Spleen (tissue), 11 donors: Measurements from ENCODE around the gene CMTM8. TPM values are rescaled to one million over a fixed set of nuclear protein-coding genes. Genes with fewer than 3 reads are reported as not detected.
A peak's percentile ranks its signal among the peaks of the same experiment; 100 is the strongest.
"Not testable (repeated sequence)": the region's sequence is repeated elsewhere in the genome, so short reads cannot be mapped to it uniquely, and the experiment has no call there.

Experiments
- DNase-seq: peaks from one replicate; pipeline ENCODE4 v3.0.0-alpha.2; 2020
- H3K27ac ChIP-seq, 8 donors: fragments of 200-600 bp; sonication (generic) in 7 of 8; 1 replicate in 4 of 8; 2 replicates in 4 of 8; pipeline versions ENCODE4 v1.5.0 to v1.8.0; 2016 to 2021; ENCODE audit warnings: inconsistent platforms in 4 of 8, mild to moderate bottlenecking in 4 of 8, moderate library complexity in 1 of 8
- H3K27me3 ChIP-seq, 7 donors: fragments of 200-600 bp; sonication (generic) in 6 of 7; replicated peaks in 1 of 7; 1 replicate in 4 of 7; 2 replicates in 3 of 7; pipeline versions ENCODE4 v1.5.0 to v1.8.0; 2016 to 2021; ENCODE audit warnings: inconsistent platforms in 3 of 7, mild to moderate bottlenecking in 1 of 7
- H3K36me3 ChIP-seq, 6 donors: fragments of 200-600 bp; sonication (generic) in 5 of 6; 1 replicate in 4 of 6; 2 replicates in 2 of 6; pipeline versions ENCODE4 v1.5.0 to v1.8.0; 2016 to 2021; ENCODE audit warnings: inconsistent platforms in 2 of 6
- H3K4me1 ChIP-seq, 6 donors: fragments of 200-600 bp; sonication (generic) in 5 of 6; 1 replicate in 3 of 6; 2 replicates in 3 of 6; pipeline versions ENCODE4 v1.5.0 to v1.8.0; 2016 to 2021; ENCODE audit warnings: inconsistent platforms in 3 of 6
- H3K4me3 ChIP-seq, 8 donors: fragments of 200-600 bp; sonication (generic) in 7 of 8; 1 replicate in 4 of 8; 2 replicates in 4 of 8; pipeline versions ENCODE4 v1.5.0 to v1.8.0; 2016 to 2021; ENCODE audit warnings: inconsistent platforms in 4 of 8, mild to moderate bottlenecking in 4 of 8, moderate library complexity in 2 of 8
- H3K9me3 ChIP-seq, 8 donors: fragments of 200-600 bp; sonication (generic) in 7 of 8; 1 replicate in 4 of 8; 2 replicates in 4 of 8; pipeline versions ENCODE4 v1.5.0 to v1.8.0; 2016 to 2021; ENCODE audit warnings: inconsistent platforms in 4 of 8
- POLR2A ChIP-seq, 3 donors: fragments of 450-650 bp; IDR thresholded peaks; one replicate each; pipeline ENCODE4 v1.5.1; 2017; ENCODE audit warnings: antibody characterized with exemption in 3 of 3, mild to moderate bottlenecking in 1 of 3
- POLR2AphosphoS5 ChIP-seq, 3 donors: sonication (generic); formaldehyde crosslinking; IDR thresholded peaks; one replicate each; pipeline ENCODE4 v1.5.1; 2017; ENCODE audit warnings: antibody characterized with exemption in 3 of 3
- WGBS, 5 donors: extraction: QIAGEN DNeasy Blood & Tissue Kit in 3 of 5; methylation state at CpG; one replicate each; pipeline versions ENCODE4 v1.1.5 to v1.1.7; 2013 to 2018; 5-methylcytosine and 5-hydroxymethylcytosine counted together
- intact Hi-C: fragments of 100-400 bp; cut with DNase I; formaldehyde crosslinking; loops from one replicate; pipeline ENCODE4 v1.15.0; 2023; ENCODE audit warnings: low total_unique reads
- polyA plus RNA-seq, 3 donors: library from polyadenylated mRNA; stranded (reverse); fragments of 200-250 nt; gene quantifications; one replicate each; pipeline ENCODE4 v1.2.1, GENCODE V29; 2013
- total RNA-seq, 7 donors: library from RNA; depleted of rRNA in 3 of 7; stranded (reverse); fragments of >200 nt in 3 of 7; fragmentation: NEBNext Ultra II Directional in 4 of 7; extraction: Animal tissue kit (Norgen Biotek cat#: 25700) in 4 of 7; gene quantifications; one replicate each; pipeline versions ENCODE4 v1.1.0 to v1.2.1, GENCODE V29; 2016 to 2021
- TF ChIP-seq, protein P1 (sequence below), 11 experiments: fragments of 200-600 bp in 7 of 11; fragments of 450-650 bp in 4 of 11; sonication (generic) in 4 of 11; IDR thresholded peaks in 8 of 11; conservative IDR thresholded peaks in 3 of 11; 1 replicate in 7 of 11; 2 replicates in 4 of 11; pipeline versions ENCODE4 v1.4.0 to v1.8.0; 2016 to 2021; ENCODE audit warnings: antibody characterized with exemption in 11 of 11, inconsistent platforms in 4 of 11, mild to moderate bottlenecking in 1 of 11
- donor health status: healthy with polysubstance abuse.
- donor health status: DM: no; HTN: no; CAD: no; lungs with moderate emphysema.
- donor health status: DM: no; HTN: no; CAD: no.
- donor health status: Bipolar disorder and iron deficiency.
- donor health status: healthy.
- donor health status: DM: no; HTN: no; CAD: no.
- donor health status: DM: yes; HTN: yes; CAD: no.

CMTM8 gene
- total and polyA plus RNA-seq, 10 donors, result 0.61 to 3.5 (median 1.6) TPM

DNA sequence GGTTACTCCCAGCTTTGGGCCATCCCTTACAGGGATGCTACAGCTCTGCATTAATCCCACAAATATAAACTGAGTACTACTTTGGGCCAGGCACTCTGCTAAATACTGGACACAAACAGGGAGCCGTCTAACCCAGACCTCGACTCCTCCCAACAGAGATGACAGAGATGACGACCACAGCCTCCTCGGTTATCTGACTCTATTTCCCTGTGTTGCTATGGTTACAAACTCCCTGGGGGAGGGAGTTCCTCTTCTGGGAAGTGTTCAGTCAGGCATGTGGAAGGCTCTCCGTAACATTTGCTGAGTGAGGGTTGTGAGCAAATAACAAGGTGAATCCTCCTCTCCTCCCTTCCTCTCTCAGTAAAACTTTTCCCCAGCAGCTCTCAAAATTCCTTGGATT is 146.5 kb downstream of the CMTM8 start:
- intact Hi-C loops, result no loop called here

DNA sequence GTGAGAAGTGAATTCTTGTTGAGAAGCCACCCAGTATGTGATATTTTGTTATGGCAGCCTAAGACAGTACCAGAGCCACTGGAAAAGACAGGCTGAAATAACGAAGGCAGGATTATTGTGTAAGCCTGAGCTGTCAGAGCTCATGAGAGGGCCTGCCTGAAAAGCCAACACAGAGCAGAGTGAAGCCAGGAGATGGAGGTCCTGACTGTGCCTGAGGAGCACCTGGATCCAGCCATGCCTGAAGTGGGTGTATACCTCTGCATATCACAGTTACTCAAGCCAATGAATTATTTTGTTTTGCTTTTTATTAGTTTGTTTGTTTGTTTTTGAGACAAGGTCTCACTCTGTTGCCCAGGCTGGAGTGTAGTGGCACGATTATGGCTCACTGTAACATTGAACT is 149.0 kb downstream of the CMTM8 start:
- DNase-seq, result no peak
- no peak for TF ChIP-seq POLR2A (IDR thresholded peaks at IDR 0.05)
- 83 to 98% (median 93%) methylated on average over 2 of the region's 2 CpGs for WGBS, 5 donors

More for the DNA sequence above, 146.5 kb downstream of the CMTM8 start:
- no peak overlapping the region for H3K27ac ChIP-seq
- no peak for DNase-seq
- H3K9me3 ChIP-seq, result no peaks in the 10 kb centered on the region
- H3K4me3 ChIP-seq, result no peak overlapping the region
- H3K36me3 ChIP-seq, result no peaks in the 10 kb centered on the region
- peaks cover 0 to 11% (median 0%) of the 10 kb centered on the region in 6 donors for H3K4me1 ChIP-seq
- no peaks in the 10 kb centered on the region for H3K27me3 ChIP-seq
- 33 to 50% (median 43%) methylated on average over 5 of the region's 5 CpGs for WGBS, 5 donors
- TF ChIP-seq, protein P1, sequence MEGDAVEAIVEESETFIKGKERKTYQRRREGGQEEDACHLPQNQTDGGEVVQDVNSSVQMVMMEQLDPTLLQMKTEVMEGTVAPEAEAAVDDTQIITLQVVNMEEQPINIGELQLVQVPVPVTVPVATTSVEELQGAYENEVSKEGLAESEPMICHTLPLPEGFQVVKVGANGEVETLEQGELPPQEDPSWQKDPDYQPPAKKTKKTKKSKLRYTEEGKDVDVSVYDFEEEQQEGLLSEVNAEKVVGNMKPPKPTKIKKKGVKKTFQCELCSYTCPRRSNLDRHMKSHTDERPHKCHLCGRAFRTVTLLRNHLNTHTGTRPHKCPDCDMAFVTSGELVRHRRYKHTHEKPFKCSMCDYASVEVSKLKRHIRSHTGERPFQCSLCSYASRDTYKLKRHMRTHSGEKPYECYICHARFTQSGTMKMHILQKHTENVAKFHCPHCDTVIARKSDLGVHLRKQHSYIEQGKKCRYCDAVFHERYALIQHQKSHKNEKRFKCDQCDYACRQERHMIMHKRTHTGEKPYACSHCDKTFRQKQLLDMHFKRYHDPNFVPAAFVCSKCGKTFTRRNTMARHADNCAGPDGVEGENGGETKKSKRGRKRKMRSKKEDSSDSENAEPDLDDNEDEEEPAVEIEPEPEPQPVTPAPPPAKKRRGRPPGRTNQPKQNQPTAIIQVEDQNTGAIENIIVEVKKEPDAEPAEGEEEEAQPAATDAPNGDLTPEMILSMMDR (IDR thresholded peaks at IDR 0.05 in 8 of 11, conservative IDR thresholded peaks at IDR 0.05 in 3 of 11), result no peak
- TF ChIP-seq POLR2A (IDR thresholded peaks at IDR 0.05), result no peak
- no peak for TF ChIP-seq POLR2AphosphoS5 (IDR thresholded peaks at IDR 0.05)

DNA sequence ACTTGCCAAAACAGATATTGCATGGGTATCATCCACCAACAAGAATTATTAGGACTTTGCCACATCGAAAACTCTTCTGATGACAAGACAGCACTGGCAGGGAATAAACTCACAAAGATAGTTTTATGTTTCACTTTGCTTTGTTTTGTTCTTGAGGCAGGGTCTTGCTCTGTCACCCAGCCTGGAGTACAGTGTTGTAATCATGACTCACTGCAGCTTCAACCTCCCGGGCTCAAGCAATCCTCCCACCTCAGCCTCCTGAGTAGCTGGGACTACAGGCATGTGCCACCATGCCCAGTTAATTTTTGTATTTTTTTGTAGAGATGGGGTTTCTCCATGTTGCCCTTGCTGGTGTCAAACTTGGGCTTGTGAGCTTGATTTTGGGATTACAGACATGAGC is 151.1 kb downstream of the CMTM8 start:
- not testable (repeated sequence) for H3K27ac ChIP-seq

More for the DNA sequence above, 149.0 kb downstream of the CMTM8 start:
- Histone ChIP-seq H3K4me3 (no peak overlapping the region), H3K4me1 (peaks cover 3 to 31% (median 10%) of the 10 kb centered on the region in 6 donors), H3K27me3 (no peaks in the 10 kb centered on the region), H3K27ac (no peak overlapping the region), H3K9me3 (no peaks in the 10 kb centered on the region), H3K36me3 (no peaks in the 10 kb centered on the region)
- intact Hi-C loops, result no loop called here

DNA sequence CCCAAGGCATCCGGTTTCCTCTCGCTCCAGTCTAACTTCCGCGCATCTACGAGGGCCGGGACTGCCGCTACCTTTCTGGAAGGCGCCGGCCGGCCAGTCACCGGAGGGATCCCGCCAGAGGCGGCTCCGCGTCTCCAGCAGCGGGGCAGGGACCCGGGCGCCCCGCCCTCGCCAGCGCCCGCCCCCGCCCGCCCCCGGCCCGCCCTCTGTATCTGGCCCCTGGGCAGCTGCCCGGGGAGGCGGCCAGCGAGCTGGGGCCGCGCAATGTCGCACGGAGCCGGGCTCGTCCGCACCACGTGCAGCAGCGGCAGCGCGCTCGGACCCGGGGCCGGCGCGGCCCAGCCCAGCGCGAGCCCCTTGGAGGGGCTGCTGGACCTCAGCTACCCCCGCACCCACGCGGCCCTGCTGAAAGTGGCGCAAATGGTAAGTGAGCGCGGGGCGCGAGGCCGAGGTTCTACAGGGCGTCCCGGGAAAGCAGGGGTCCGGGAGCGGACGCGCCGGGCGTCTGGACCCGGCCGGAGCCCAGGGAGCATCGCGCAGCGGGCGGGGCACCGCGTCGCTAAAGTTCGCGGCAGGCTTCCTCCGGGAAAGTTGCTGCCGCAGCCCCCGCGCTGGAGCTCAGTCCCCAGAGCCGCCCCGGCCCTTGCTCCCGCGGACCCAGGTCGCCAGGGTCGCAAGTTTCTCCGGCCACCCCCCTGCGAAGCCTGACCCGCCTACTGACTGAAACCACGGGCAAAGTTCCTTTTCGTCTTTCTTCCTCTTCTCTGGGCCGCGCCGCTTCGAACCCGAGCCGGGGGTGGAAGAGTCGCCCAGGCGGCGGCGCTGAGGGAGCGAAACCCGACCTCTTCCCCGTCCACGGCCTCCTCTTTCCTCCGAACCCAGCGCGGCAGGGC is 153.4 kb downstream of the CMTM8 start, which contains the start of gene CMTM7:
CMTM7 (plus strand) TSS at position 211 of the 893 bp plus-strand sequence; CDS start at position 265, 54 bp downstream.
- 0 to 1% (median 1%) methylated on average over 86 to 107 of the region's 107 CpGs for WGBS, 5 donors
- Histone ChIP-seq H3K4me1 (peaks cover 5 to 63% (median 44%) of the 10 kb centered on the region in 6 donors), H3K27ac (peak within 1 kb of the TSS; percentile 90 to 97 (median 96)), H3K4me3 (peak within 1 kb of the TSS; percentile 68 to 95 (median 85)), H3K36me3 (no peaks in the 10 kb centered on the region), H3K27me3 (no peaks in the 10 kb centered on the region), H3K9me3 (no peaks in the 10 kb centered on the region)
- intact Hi-C loops, result no loop called here
- TF ChIP-seq POLR2A (IDR thresholded peaks at IDR 0.05) (no peak), POLR2AphosphoS5 (IDR thresholded peaks at IDR 0.05) (peak; percentile 82 to 85 (median 84))
- TF ChIP-seq, protein P1 (IDR thresholded peaks at IDR 0.05 in 8 of 11, conservative IDR thresholded peaks at IDR 0.05 in 3 of 11), result peak in 2 of 11 experiments; percentile 7 to 8
- DNase-seq, result peak; percentile 93

More for the DNA sequence above, 151.1 kb downstream of the CMTM8 start:
- peaks cover 5 to 51% (median 27%) of the 10 kb centered on the region in 6 donors for H3K4me1 ChIP-seq
- DNase-seq, H3K27me3 ChIP-seq, H3K9me3 ChIP-seq, H3K36me3 ChIP-seq, H3K4me3 ChIP-seq, intact Hi-C loops: not testable (repeated sequence)
- 72 to 96% (median 88%) methylated on average over 2 of the region's 2 CpGs for WGBS, 5 donors
